Uterus (tissue), 4 donors: ENCODE results near the gene TCF19. TPM values are rescaled to one million over a fixed set of nuclear protein-coding genes. Genes with fewer than 3 reads are reported as not detected.
"Not testable (repeated sequence)": the region's sequence is repeated elsewhere in the genome, so short reads cannot be mapped to it uniquely, and the experiment has no call there.

Experiments used
- DNase-seq, 2 donors: peaks; one replicate each; pipeline ENCODE4 v3.0.0-alpha.2; 2019 to 2020
- H3K27ac ChIP-seq, 2 donors: fragments of 200-600 bp; sonication (generic); 1 replicate in 1 of 2; 2 replicates in 1 of 2; pipeline ENCODE4 v1.5.1; 2016 to 2018
- H3K27me3 ChIP-seq, 2 donors: fragments of 200-600 bp; sonication (generic); one replicate each; pipeline ENCODE4 v1.5.1; 2018 to 2019; ENCODE audit warnings: control low read depth in 1 of 2
- H3K36me3 ChIP-seq, 2 donors: fragments of 200-600 bp; sonication (generic); one replicate each; pipeline ENCODE4 v1.5.1; 2019; ENCODE audit warnings: control low read depth in 1 of 2
- H3K4me1 ChIP-seq, 2 donors: fragments of 200-600 bp; sonication (generic); one replicate each; pipeline ENCODE4 v1.5.1; 2018 to 2019; ENCODE audit warnings: control low read depth in 1 of 2
- H3K4me3 ChIP-seq, 2 donors: fragments of 200-600 bp; sonication (generic); 1 replicate in 1 of 2; 2 replicates in 1 of 2; pipeline ENCODE4 v1.5.1; 2018 to 2019; ENCODE audit warnings: mild to moderate bottlenecking in 1 of 2
- H3K9me3 ChIP-seq, 2 donors: fragments of 200-600 bp; sonication (generic); one replicate each; pipeline ENCODE4 v1.5.1; 2019; ENCODE audit warnings: control low read depth in 1 of 2
- CTCF ChIP-seq, 4 experiments: fragments of 200-600 bp in 2 of 4; fragments of 450-650 bp in 2 of 4; sonication (generic) in 2 of 4; IDR thresholded peaks; one replicate each; pipeline ENCODE4 v1.5.1; 2016 to 2019; ENCODE audit warnings: antibody characterized with exemption in 4 of 4, mild to moderate bottlenecking in 2 of 4, moderate library complexity in 1 of 4
- POLR2A ChIP-seq, 2 donors: fragments of 450-650 bp; IDR thresholded peaks; one replicate each; pipeline ENCODE4 v1.6.1; 2016; ENCODE audit warnings: antibody characterized with exemption in 2 of 2, mild to moderate bottlenecking in 1 of 2, moderate library complexity in 1 of 2
- intact Hi-C: fragments of 100-400 bp; cut with DNase I; formaldehyde crosslinking; loops from one replicate; pipeline ENCODE4 v1.15.1; 2023; ENCODE audit warnings: low total_unique reads
- total RNA-seq, 4 donors: library from RNA; depleted of rRNA in 3 of 4; stranded (reverse); fragments of >200 nt in 3 of 4; gene quantifications; one replicate each; pipeline versions ENCODE4 v1.1.0 to v1.2.4, GENCODE V29; 2014 to 2023
- donor health status: DM: yes; HTN: yes; CAD: no.

Gene TCF19
- total RNA-seq, 4 donors from 2014 or later = 3.6 to 22.3 (median 12.6) TPM

GRCh38 chr6:31180500-31180899 is 22.1 kb downstream of the TCF19 start:
- TF ChIP-seq CTCF (IDR thresholded peaks at IDR 0.05) = no peak
- no peak for TF ChIP-seq POLR2A (IDR thresholded peaks at IDR 0.05)
- intact Hi-C loops = no loop called here
- H3K27ac ChIP-seq = no peak overlapping the region

GRCh38 chr6:31183287-31183686 is 24.9 kb downstream of the TCF19 start:
- H3K9me3 ChIP-seq, DNase-seq, H3K4me1 ChIP-seq, H3K27ac ChIP-seq, H3K27me3 ChIP-seq, H3K36me3 ChIP-seq, intact Hi-C loops, H3K4me3 ChIP-seq: not testable (repeated sequence)

More at GRCh38 chr6:31180500-31180899, 22.1 kb downstream of the TCF19 start:
- H3K9me3 ChIP-seq = no peaks in the 10 kb centered on the region
- no peaks in the 10 kb centered on the region for H3K36me3 ChIP-seq
- no peaks in the 10 kb centered on the region for H3K4me1 ChIP-seq
- no peaks in the 10 kb centered on the region for H3K27me3 ChIP-seq
- DNase-seq = peak; percentile 33 to 66
- peak overlapping the region in 1 of 2 donors; percentile 6 for H3K4me3 ChIP-seq

GRCh38 chr6:31183859-31184258 is 25.5 kb downstream of the TCF19 start:
- H3K27me3 ChIP-seq, H3K4me1 ChIP-seq, H3K36me3 ChIP-seq, DNase-seq, intact Hi-C loops, H3K9me3 ChIP-seq, H3K27ac ChIP-seq, H3K4me3 ChIP-seq: not testable (repeated sequence)

GRCh38 chr6:31185695-31186051 is 27.3 kb downstream of the TCF19 start:
- DNase-seq, intact Hi-C loops: not testable (repeated sequence)
- H3K27ac ChIP-seq = peak overlapping the region; percentile 37 to 53

GRCh38 chr6:31186052-31186734 is 27.8 kb downstream of the TCF19 start:
- H3K27ac ChIP-seq = peak overlapping the region; percentile 37 to 53
- intact Hi-C loops = no loop called here
- no peaks in the 10 kb centered on the region for H3K4me1 ChIP-seq
- no peak overlapping the region for H3K4me3 ChIP-seq
- TF ChIP-seq CTCF (IDR thresholded peaks at IDR 0.05) (no peak), POLR2A (IDR thresholded peaks at IDR 0.05) (no peak)
- H3K27me3 ChIP-seq = no peaks in the 10 kb centered on the region
- no peaks in the 10 kb centered on the region for H3K9me3 ChIP-seq
- DNase-seq = peak in 1 of 2 donors; percentile 41
- no peaks in the 10 kb centered on the region for H3K36me3 ChIP-seq

More at GRCh38 chr6:31185695-31186051, 27.3 kb downstream of the TCF19 start:
- H3K36me3 ChIP-seq, H3K27me3 ChIP-seq, H3K4me3 ChIP-seq, H3K4me1 ChIP-seq, H3K9me3 ChIP-seq: not testable (repeated sequence)

- intact Hi-C loops = no loop called here
- Histone ChIP-seq H3K27ac (no peak overlapping the region), H3K9me3 (no peaks in the 10 kb centered on the region), H3K4me1 (no peaks in the 10 kb centered on the region), H3K36me3 (no peaks in the 10 kb centered on the region), H3K4me3 (no peak overlapping the region), H3K27me3 (no peaks in the 10 kb centered on the region)
- no peak for TF ChIP-seq POLR2A (IDR thresholded peaks at IDR 0.05)
- TF ChIP-seq CTCF (IDR thresholded peaks at IDR 0.05) = no peak
- no peak for DNase-seq
Observed at GRCh38 chr6:31187780-31188194, 29.4 kb downstream of the TCF19 start.

GRCh38 chr6:31189223-31189622 is 30.8 kb downstream of the TCF19 start:
- H3K4me3 ChIP-seq, H3K36me3 ChIP-seq, H3K27me3 ChIP-seq, intact Hi-C loops, H3K4me1 ChIP-seq, H3K27ac ChIP-seq, H3K9me3 ChIP-seq, DNase-seq: not testable (repeated sequence)
